ENCODE measurements around the gene FYB1. TPM values are rescaled to one million over a fixed set of nuclear protein-coding genes. Genes with fewer than 3 reads are reported as not detected.
"Not testable (repeated sequence)": the region's sequence is repeated elsewhere in the genome, so short reads cannot be mapped to it uniquely, and the experiment has no call there.

The FYB1 gene
- total RNA-seq, 1 experiment from 2014 or later, result not detected

- Histone ChIP-seq H3K4me2 (ENCODE audit: insufficient read depth, insufficient read length, low read length) (no peak overlapping the region), H2BK5ac (ENCODE audit: insufficient read length, low read length) (no peak overlapping the region), H2BK15ac (ENCODE audit: low read depth, low read length) (no peak overlapping the region), H3K27me3 (ENCODE audit: insufficient read depth, low read length) (no peaks in the 10 kb centered on the region), H2AFZ (ENCODE audit: low read length) (no peak overlapping the region), H2AK5ac (ENCODE audit: insufficient read length, low read length) (no peak overlapping the region), H4K5ac (ENCODE audit: insufficient read length, low read depth, low read length) (no peak overlapping the region), H4K20me1 (ENCODE audit: control insufficient read depth, insufficient read depth, insufficient read length) (no peaks in the 10 kb centered on the region), H2BK12ac (ENCODE audit: insufficient read length, low read depth, low read length) (no peak overlapping the region), H3K18ac (ENCODE audit: insufficient read length, low read depth, low read length) (no peak overlapping the region), H3K4me1 (ENCODE audit: insufficient read depth, low read length) (no peaks in the 10 kb centered on the region; the same call in 1 of the 2 replicates), H2BK120ac (ENCODE audit: low read depth, low read length, poor library complexity, severe bottlenecking) (no peak overlapping the region), H3K4ac (ENCODE audit: low read depth, low read length) (no peak overlapping the region), H3K14ac (ENCODE audit: insufficient read depth, low read length) (no peak overlapping the region), H4K91ac (ENCODE audit: insufficient read length, low read depth, low read length) (no peak overlapping the region), H3K9me3 (ENCODE audit: control insufficient read depth, low read depth, low read length) (no peaks in the 10 kb centered on the region), H3K27ac (ENCODE audit: insufficient read length, low read depth, low read length) (no peak overlapping the region), H3K79me1 (ENCODE audit: insufficient read depth, low read depth, low read length, poor library complexity, severe bottlenecking) (no peaks in the 10 kb centered on the region), H2BK20ac (ENCODE audit: low read depth, low read length, poor library complexity, severe bottlenecking) (no peak overlapping the region), H3T11ph (ENCODE audit: low read length) (no peak overlapping the region), H3K23me2 (ENCODE audit: insufficient read length, low read depth, low read length, poor library complexity, severe bottlenecking) (no peaks in the 10 kb centered on the region), H3K79me2 (ENCODE audit: insufficient read depth, low read length) (no peaks in the 10 kb centered on the region), H4K8ac (replicated peaks; ENCODE audit: insufficient read length, low read depth, low read length) (no peak overlapping the region), H3K23ac (ENCODE audit: insufficient read length, low read depth, low read length) (no peak overlapping the region), H3K9ac (ENCODE audit: extremely low read depth, insufficient read length, low read length) (no peak overlapping the region), H3K56ac (ENCODE audit: insufficient read length, low read depth, low read length) (no peak overlapping the region)
- Mint-ChIP-seq H3K4me3 (no peak overlapping the region), H3K27ac (no peak overlapping the region), H3K9me3 (no peaks in the 10 kb centered on the region), H3K36me3 (ENCODE audit: insufficient read depth in 1 of 3, low read depth in 3 of 3) (no peaks in the 10 kb centered on the region), H3K4me1 (peaks cover 5 to 15% of the 10 kb centered on the region in 2 experiments; a peak in 3 of 4 replicates), H3K27me3 (ENCODE audit: low read depth) (no peaks in the 10 kb centered on the region)
- WGBS (ENCODE audit: extremely low coverage, insufficient read length, low lambda C conversion rate), result no CpG with 5 or more reads among the region's 3 CpGs
- TF ChIP-seq, protein P1, sequence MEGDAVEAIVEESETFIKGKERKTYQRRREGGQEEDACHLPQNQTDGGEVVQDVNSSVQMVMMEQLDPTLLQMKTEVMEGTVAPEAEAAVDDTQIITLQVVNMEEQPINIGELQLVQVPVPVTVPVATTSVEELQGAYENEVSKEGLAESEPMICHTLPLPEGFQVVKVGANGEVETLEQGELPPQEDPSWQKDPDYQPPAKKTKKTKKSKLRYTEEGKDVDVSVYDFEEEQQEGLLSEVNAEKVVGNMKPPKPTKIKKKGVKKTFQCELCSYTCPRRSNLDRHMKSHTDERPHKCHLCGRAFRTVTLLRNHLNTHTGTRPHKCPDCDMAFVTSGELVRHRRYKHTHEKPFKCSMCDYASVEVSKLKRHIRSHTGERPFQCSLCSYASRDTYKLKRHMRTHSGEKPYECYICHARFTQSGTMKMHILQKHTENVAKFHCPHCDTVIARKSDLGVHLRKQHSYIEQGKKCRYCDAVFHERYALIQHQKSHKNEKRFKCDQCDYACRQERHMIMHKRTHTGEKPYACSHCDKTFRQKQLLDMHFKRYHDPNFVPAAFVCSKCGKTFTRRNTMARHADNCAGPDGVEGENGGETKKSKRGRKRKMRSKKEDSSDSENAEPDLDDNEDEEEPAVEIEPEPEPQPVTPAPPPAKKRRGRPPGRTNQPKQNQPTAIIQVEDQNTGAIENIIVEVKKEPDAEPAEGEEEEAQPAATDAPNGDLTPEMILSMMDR (conservative IDR thresholded peaks at IDR 0.05), result no peak
- no peak for DNase-seq
Observed at GRCh38 chr5:39223565-39224156, 4.3 kb upstream of the FYB1 start.

DNA sequence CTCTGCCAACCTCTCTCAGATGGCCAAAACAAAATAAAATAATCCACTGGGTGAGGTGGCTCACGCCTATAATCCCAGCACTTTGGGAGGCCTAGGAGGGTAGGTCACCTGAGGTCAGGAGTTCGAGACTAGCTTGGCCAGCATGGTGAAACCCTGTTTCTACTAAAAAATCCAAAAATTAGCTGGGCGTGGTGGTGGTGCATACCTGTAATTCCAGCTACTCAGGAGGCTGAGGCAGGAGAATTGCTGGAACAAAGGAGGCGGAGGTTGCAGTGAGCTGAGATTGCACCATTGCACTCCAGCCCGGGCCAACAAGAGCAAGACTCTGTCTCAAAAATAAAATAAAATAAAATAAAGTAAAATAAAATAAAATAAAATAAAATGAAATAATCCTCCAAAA is 2.3 kb upstream of the FYB1 start:
- H2BK12ac ChIP-seq (ENCODE audit: insufficient read length, low read depth, low read length); H4K20me1 ChIP-seq (ENCODE audit: control insufficient read depth, insufficient read depth, insufficient read length); H3K79me1 ChIP-seq (ENCODE audit: insufficient read depth, low read depth, low read length, poor library complexity, severe bottlenecking); H2AK5ac ChIP-seq (ENCODE audit: insufficient read length, low read length); H3K9ac ChIP-seq (ENCODE audit: extremely low read depth, insufficient read length, low read length); H3K27ac Mint-ChIP-seq; H3K4me3 Mint-ChIP-seq; H3K36me3 Mint-ChIP-seq (ENCODE audit: insufficient read depth in 1 of 3, low read depth in 3 of 3); H3K23me2 ChIP-seq (ENCODE audit: insufficient read length, low read depth, low read length, poor library complexity, severe bottlenecking); H3K4me1 ChIP-seq (ENCODE audit: insufficient read depth, low read length); H3K27me3 ChIP-seq (ENCODE audit: insufficient read depth, low read length); H3K18ac ChIP-seq (ENCODE audit: insufficient read length, low read depth, low read length); H3K4ac ChIP-seq (ENCODE audit: low read depth, low read length); H3K56ac ChIP-seq (ENCODE audit: insufficient read length, low read depth, low read length); H4K8ac ChIP-seq (replicated peaks; ENCODE audit: insufficient read length, low read depth, low read length); H3K9me3 ChIP-seq (ENCODE audit: control insufficient read depth, low read depth, low read length); H3K79me2 ChIP-seq (ENCODE audit: insufficient read depth, low read length); H4K91ac ChIP-seq (ENCODE audit: insufficient read length, low read depth, low read length); H3K4me2 ChIP-seq (ENCODE audit: insufficient read depth, insufficient read length, low read length); H3T11ph ChIP-seq (ENCODE audit: low read length); H3K23ac ChIP-seq (ENCODE audit: insufficient read length, low read depth, low read length); H2AFZ ChIP-seq (ENCODE audit: low read length); H2BK15ac ChIP-seq (ENCODE audit: low read depth, low read length); H2BK120ac ChIP-seq (ENCODE audit: low read depth, low read length, poor library complexity, severe bottlenecking); H3K9me3 Mint-ChIP-seq; H4K5ac ChIP-seq (ENCODE audit: insufficient read length, low read depth, low read length); H2BK5ac ChIP-seq (ENCODE audit: insufficient read length, low read length); H3K14ac ChIP-seq (ENCODE audit: insufficient read depth, low read length); H3K27ac ChIP-seq (ENCODE audit: insufficient read length, low read depth, low read length); H3K27me3 Mint-ChIP-seq (ENCODE audit: low read depth); DNase-seq; H2BK20ac ChIP-seq (ENCODE audit: low read depth, low read length, poor library complexity, severe bottlenecking): not testable (repeated sequence)
- H3K4me1 Mint-ChIP-seq, result peaks cover 9 to 15% of the 10 kb centered on the region in 2 experiments; a peak in 3 of 4 replicates
- no CpG with 5 or more reads among the region's 5 CpGs for WGBS (ENCODE audit: extremely low coverage, insufficient read length, low lambda C conversion rate)

Measured in H9 (cell line).